Stimulated activated CD8-positive, alpha-beta memory T cell treated with anti-CD3 and anti-CD28 coated beads, Interleukin-12 subunit alpha, Interleukin-12 subunit beta, amount 100 ng/mL, for 4 hours (primary cell): ENCODE data around the gene EVX2.

Experiments used
- DNase-seq: peaks from one replicate; pipeline ENCODE4 v3.0.0-alpha.2; 2020; ENCODE audit warnings: low read depth

Gene EVX2

GRCh38 chr2:176096243-176096985 lies 12.7 kb upstream of the EVX2 start:
- no peak for DNase-seq

- no peak for DNase-seq
These were observed 11.7 kb upstream of the EVX2 start for GRCh38 chr2:176095421-176095820.

- DNase-seq, result no peak
These were observed 10.6 kb upstream of the EVX2 start for GRCh38 chr2:176094349-176094748.

- no peak for DNase-seq
These were observed 10.1 kb upstream of the EVX2 start for GRCh38 chr2:176093898-176094249.

- DNase-seq, result no peak
These were observed 9.6 kb upstream of the EVX2 start for GRCh38 chr2:176093145-176093897.

DNA sequence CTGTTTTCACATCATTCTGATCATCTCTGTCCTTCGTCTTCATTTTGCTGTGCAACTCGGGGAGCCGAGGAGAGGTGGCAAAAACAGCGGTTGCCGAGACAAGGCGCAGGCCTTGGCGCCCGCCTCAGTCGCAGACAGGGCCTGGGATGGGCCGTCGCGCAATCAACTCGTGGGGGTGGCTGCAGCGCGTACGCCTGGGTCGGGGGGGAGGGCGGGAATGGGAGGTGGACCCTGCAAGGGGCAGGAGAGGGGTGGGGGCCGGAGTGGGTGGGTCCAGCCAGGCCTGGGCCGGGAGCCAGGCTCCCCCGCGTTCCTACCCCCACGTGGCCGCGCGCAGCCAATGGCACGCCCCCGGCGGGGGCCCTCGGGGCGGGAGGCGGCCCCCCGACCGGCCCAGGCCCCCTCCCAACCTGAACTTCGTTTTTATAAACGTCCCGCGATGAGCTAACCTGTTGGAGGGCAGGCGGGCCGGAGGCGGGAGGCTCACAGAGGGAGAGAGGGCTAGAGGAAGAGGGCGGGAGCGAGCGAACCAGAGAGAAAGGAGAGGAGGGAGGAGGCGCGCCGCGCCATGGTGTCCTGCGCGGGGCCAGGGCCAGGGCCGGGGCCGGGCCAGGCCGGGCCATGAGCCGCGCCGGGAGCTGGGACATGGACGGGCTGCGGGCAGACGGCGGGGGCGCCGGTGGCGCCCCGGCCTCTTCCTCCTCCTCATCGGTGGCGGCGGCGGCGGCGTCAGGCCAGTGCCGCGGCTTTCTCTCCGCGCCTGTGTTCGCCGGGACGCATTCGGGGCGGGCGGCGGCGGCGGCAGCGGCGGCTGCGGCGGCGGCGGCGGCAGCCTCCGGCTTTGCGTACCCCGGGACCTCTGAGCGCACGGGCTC lies 8.7 kb upstream of the EVX2 start, which contains the start of gene HOXD13:
Gene HOXD13 (plus strand): TSS at position 452 of the 875 bp plus-strand sequence. CDS start 170 bp downstream, at position 622.
- DNase-seq, result no peak

GRCh38 chr2:176091329-176092258 lies 7.8 kb upstream of the EVX2 start:
- no peak for DNase-seq

GRCh38 chr2:176090862-176091261 lies 7.1 kb upstream of the EVX2 start:
- DNase-seq, result no peak

- DNase-seq, result no peak
These were observed 6.2 kb upstream of the EVX2 start for GRCh38 chr2:176089843-176090395.

DNA sequence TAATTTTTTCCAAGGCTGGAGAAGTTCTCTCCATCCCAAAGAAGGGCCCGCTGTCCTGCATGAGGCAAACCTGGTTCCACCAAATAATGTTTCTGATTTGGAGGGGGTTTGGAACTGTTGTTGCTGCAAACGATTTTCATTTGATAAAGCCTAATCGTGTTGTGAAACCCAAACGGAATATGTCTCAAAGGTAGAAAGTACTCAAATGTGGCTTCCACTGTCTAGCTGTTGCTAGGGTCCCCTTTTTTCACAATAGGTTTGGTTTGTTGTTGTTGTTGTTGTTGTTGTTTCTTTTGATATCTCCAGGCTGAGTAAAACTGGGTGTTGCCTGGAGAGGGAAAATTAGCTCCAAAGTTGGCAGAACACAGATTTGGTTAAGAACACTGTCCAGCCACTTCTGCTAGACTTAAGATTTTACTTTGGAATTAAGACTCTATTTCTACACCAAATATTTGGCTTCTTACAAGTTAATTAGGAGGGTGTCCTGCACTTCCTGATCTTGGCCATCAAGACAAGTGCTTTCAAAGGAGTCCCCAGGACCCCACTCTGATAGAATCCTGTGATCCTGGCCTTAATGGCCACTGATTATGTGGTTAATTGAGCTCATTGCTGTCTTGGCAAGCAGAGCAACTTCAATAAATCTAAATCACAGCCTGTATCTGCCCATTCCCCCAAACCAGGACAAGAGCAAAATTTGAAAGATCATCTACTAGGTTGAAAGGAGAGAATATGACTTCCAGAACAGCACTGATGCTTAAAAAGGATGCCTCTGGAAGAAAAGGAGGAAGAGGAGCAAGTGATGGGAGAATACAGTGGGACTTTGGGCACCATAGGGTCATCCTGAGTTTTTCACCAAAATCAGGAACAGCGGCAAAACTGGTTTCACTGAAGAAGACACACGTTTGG lies 5.4 kb upstream of the EVX2 start:
- DNase-seq, result no peak

GRCh38 chr2:176088048-176088936 lies 4.5 kb upstream of the EVX2 start:
- no peak for DNase-seq

- no peak for DNase-seq
These were observed 3.7 kb upstream of the EVX2 start for GRCh38 chr2:176087330-176088047.

GRCh38 chr2:176085861-176086771 lies 2.4 kb upstream of the EVX2 start:
- DNase-seq, result no peak

- DNase-seq, result no peak
These were observed 1.5 kb upstream of the EVX2 start for GRCh38 chr2:176085120-176085788.

DNA sequence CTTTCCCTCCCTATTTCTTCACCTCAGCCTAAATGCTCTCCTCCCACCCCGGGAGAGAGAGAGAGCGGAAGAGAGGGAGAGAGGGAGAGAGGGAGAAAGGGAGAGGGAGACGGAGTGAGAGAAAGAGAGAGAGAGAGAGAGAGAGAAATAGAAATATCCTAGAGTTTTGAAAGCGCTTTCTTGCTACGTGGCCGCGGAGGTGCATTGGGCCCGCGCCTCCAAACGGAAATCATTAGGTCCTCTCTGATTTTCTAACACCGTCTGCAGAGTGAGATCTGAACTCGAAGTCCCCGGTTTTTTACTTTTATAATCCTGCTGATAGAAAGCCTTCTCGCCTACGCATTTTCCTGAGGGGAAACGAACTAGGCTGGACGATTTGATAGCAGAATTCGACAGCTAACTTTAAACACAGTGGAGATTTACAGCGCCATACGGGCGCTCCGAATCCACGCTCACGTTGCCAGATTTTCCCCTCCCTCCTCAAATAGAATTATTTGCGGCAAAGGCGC lies 903 bp upstream of the EVX2 start:
- no peak for DNase-seq
